GM12878 (cell line): ENCODE results near the gene RNF149. TPM values are rescaled to one million over a fixed set of nuclear protein-coding genes. Genes with fewer than 3 reads are reported as not detected.

Source experiments
- ATAC-seq: fragments of 200-7000 bp; cut with Tn5 transposase; 3 replicates; pipeline ENCODE4 v1.9.1; 2020; ENCODE audit warnings: mild to moderate bottlenecking, moderate library complexity
- BruUV-seq: library from RNA; stranded (reverse); fragments of 400-500 nt; replicated peaks from 2 replicates; lab custom pipeline; 2021; lab: Mats Ljungman, UMichigan
- CTCF ChIA-PET: fragments of 300-600 bp; sonication (Branson Sonifier 250); formaldehyde crosslinking; extraction: SDS; loops from one replicate; lab custom pipeline; 2021; ENCODE audit warnings: inconsistent platforms; lab: Yijun Ruan, JAX
- POLR2A ChIA-PET: fragments of 350-600 bp; formaldehyde crosslinking; extraction: SDS; loops from one replicate; lab custom pipeline; 2021; ENCODE audit warnings: inconsistent platforms; lab: Charles Lee
- RAD21 ChIA-PET: fragments of 300-600 bp; sonication (Branson Sonifier 250); formaldehyde crosslinking; loops from one replicate; lab custom pipeline; 2023; ENCODE audit warnings: antibody characterized with exemption; ENCODE audit not compliant: unreplicated experiment; lab: Charles Lee
- SMC1A ChIA-PET: fragments of 300-600 bp; sonication (Branson Sonifier 250); formaldehyde crosslinking; loops from one replicate; lab custom pipeline; 2023; ENCODE audit not compliant: unreplicated experiment, uncharacterized antibody; lab: Charles Lee
- DNase-seq: peaks from one replicate; pipeline ENCODE4 v3.0.0-alpha.2; 2011; ENCODE audit warnings: low read depth, low spot score
- FAIRE-seq: peaks from 3 replicates; lab custom pipeline; 2011; peaks lifted over from hg19 to GRCh38; lab: Jason Lieb, UNC
- H2AFZ ChIP-seq: 2 replicates; pipeline ENCODE4 v1.6.0; 2011; ENCODE audit warnings: low read depth, low read length, control low read depth; ENCODE audit not compliant: control insufficient read depth
- H3K27ac ChIP-seq: 2 replicates; pipeline ENCODE4 v1.5.1; 2011; ENCODE audit warnings: control low read depth; ENCODE audit not compliant: control insufficient read depth, insufficient read depth
- H3K27me3 ChIP-seq, 2 experiments: replicated peaks in 1 of 2; 2 replicates each; pipeline versions ENCODE4 v1.6.0 to v1.6.1; 2011; ENCODE audit warnings: low read length in 1 of 2; ENCODE audit not compliant: control insufficient read depth in 2 of 2, insufficient read depth in 2 of 2
- H3K36me3 ChIP-seq, 2 experiments: 2 replicates each; pipeline ENCODE4 v1.5.1; 2011; ENCODE audit warnings: low read length in 1 of 2; ENCODE audit not compliant: control insufficient read depth in 2 of 2, insufficient read depth in 2 of 2
- H3K4me1 ChIP-seq: 2 replicates; pipeline ENCODE4 v1.6.1; 2011; ENCODE audit warnings: mild to moderate bottlenecking, low read length, moderate library complexity, mixed read lengths; ENCODE audit not compliant: control insufficient read depth, insufficient read depth
- H3K4me2 ChIP-seq: 2 replicates; pipeline ENCODE4 v1.6.0; 2011; ENCODE audit warnings: control low read depth; ENCODE audit not compliant: control insufficient read depth, insufficient read depth
- H3K4me3 ChIP-seq: fragments of 200-600 bp; sonication (generic); 2 replicates; pipeline ENCODE4 v1.5.1; 2016
- H3K79me2 ChIP-seq: 2 replicates; pipeline ENCODE4 v1.6.0; 2011; ENCODE audit warnings: low read length; ENCODE audit not compliant: control insufficient read depth, insufficient read depth
- H3K9ac ChIP-seq: 2 replicates; pipeline ENCODE4 v1.8.0; 2011; ENCODE audit warnings: low read length, control low read depth, mixed read lengths; ENCODE audit not compliant: control insufficient read depth, insufficient read depth
- H3K9me3 ChIP-seq: replicated peaks from 3 replicates; pipeline ENCODE4 v1.5.1; 2011; ENCODE audit warnings: mild to moderate bottlenecking, low read length; ENCODE audit not compliant: control insufficient read depth, insufficient read depth
- H4K20me1 ChIP-seq: 2 replicates; pipeline ENCODE4 v1.6.0; 2011; ENCODE audit not compliant: control insufficient read depth, insufficient read depth
- BCL11A ChIP-seq: IDR thresholded peaks from 2 replicates; pipeline ENCODE4 v1.6.1; 2011; ENCODE audit warnings: low read depth, low read length
- CHD4 ChIP-seq: fragments of 200-600 bp; sonication (generic); IDR thresholded peaks from 2 replicates; pipeline ENCODE4 v1.6.1; 2016; ENCODE audit warnings: mild to moderate bottlenecking
- CREB1 ChIP-seq: IDR thresholded peaks from 2 replicates; pipeline ENCODE4 v1.6.1; 2012; ENCODE audit warnings: low read depth, mild to moderate bottlenecking, inconsistent platforms
- DPF2 ChIP-seq: fragments of 450-650 bp; IDR thresholded peaks from 2 replicates; pipeline ENCODE4 v1.6.1; 2017; ENCODE audit warnings: mild to moderate bottlenecking
- E2F4 ChIP-seq: IDR thresholded peaks from 2 replicates; pipeline ENCODE4 v1.6.1; 2012; ENCODE audit warnings: low read depth, low read length, improper control_type of control experiment
- EP300 ChIP-seq, 2 experiments: fragments of 150-350 bp in 1 of 2; IDR thresholded peaks; 2 replicates each; pipeline ENCODE4 v1.6.1; 2011 to 2012; ENCODE audit warnings: low read depth in 2 of 2, low read length in 2 of 2, borderline replicate concordance in 1 of 2, improper control_type of control experiment in 1 of 2, inconsistent platforms in 1 of 2; ENCODE audit not compliant: control insufficient read depth in 1 of 2
- IKZF2 ChIP-seq, 2 experiments: fragments of 450-650 bp; IDR thresholded peaks; 2 replicates each; pipeline ENCODE4 v1.6.1; 2017; ENCODE audit warnings: mild to moderate bottlenecking in 2 of 2, moderate library complexity in 2 of 2
- IRF4 ChIP-seq: IDR thresholded peaks from 2 replicates; pipeline ENCODE4 v1.6.1; 2011; ENCODE audit warnings: low read depth, low read length
- NFIC ChIP-seq: IDR thresholded peaks from 2 replicates; pipeline ENCODE4 v1.6.1; 2012; ENCODE audit warnings: low read depth, mild to moderate bottlenecking, inconsistent platforms, low read length, moderate library complexity
- NRF1 ChIP-seq: conservative IDR thresholded peaks from 2 replicates; pipeline ENCODE4 v1.6.1; 2011; ENCODE audit warnings: mild to moderate bottlenecking, low read depth, low read length, improper control_type of control experiment
- YBX1 ChIP-seq: fragments of 450-650 bp; IDR thresholded peaks from 2 replicates; pipeline ENCODE4 v1.6.1; 2016; ENCODE audit warnings: antibody characterized with exemption
- ZSCAN29 ChIP-seq: fragments of 450-650 bp; IDR thresholded peaks from 2 replicates; pipeline ENCODE4 v1.6.1; 2017; ENCODE audit warnings: mild to moderate bottlenecking, moderate library complexity
- WGBS: methylation state at CpG from one replicate; pipeline ENCODE4 v1.1.6; 2016; ENCODE audit warnings: low lambda C conversion rate; ENCODE audit not compliant: insufficient replicate concordance, insufficient coverage; ENCODE audit errors: missing lambda C conversion rate; 5-methylcytosine and 5-hydroxymethylcytosine counted together
- in situ Hi-C: fragments of 300-500 bp; cut with MboI; formaldehyde crosslinking; loops from 9 replicates; pipeline ENCODE4 v1.14.3; 2018; ENCODE audit warnings: mixed read lengths
- intact Hi-C: fragments of 100-400 bp; cut with micrococcal nuclease; formaldehyde crosslinking; loops from one replicate; pipeline ENCODE4 v1.14.2; 2022; ENCODE audit not compliant: unreplicated experiment
- polyA plus RNA-seq, 11 experiments: library from polyadenylated mRNA; depleted of rRNA in 4 of 11; unstranded in 6 of 11; stranded (reverse) in 5 of 11; fragments of >200 nt; fragmentation: Nextera tagmentation in 4 of 11; fragmentation: Illumina TruSeq in 1 of 11; extraction: Ambion mirVana in 4 of 11; extraction: Trizol in 1 of 11; gene quantifications; 1 replicate in 1 of 11; 2 replicates in 10 of 11; pipeline versions ENCODE4 v1.2.1 to v1.2.3, GENCODE V29; 2011 to 2016; ENCODE audit warnings: inconsistent platforms in 2 of 11, missing spikeins in 2 of 11, low read depth in 1 of 11
- total RNA-seq, 4 experiments: library from RNA; depleted of rRNA in 3 of 4; stranded (reverse); fragments of >200 nt in 3 of 4; fragmentation: Illumina TruSeq in 1 of 4; extraction: Trizol in 1 of 4; gene quantifications; 2 replicates each; pipeline versions ENCODE4 v1.2.1 to v1.2.3, GENCODE V29; 2013 to 2021
- TF ChIP-seq, protein P1 (sequence below): IDR thresholded peaks from 2 replicates; pipeline ENCODE4 v1.6.1; 2012; ENCODE audit warnings: low read depth, low read length, improper control_type of control experiment
- TF ChIP-seq, protein P2 (sequence below): fragments of 450-650 bp; formaldehyde crosslinking; IDR thresholded peaks from 2 replicates; pipeline ENCODE4 v1.5.0; 2022; ENCODE audit warnings: mild to moderate bottlenecking, missing genetic modification characterization
- TF ChIP-seq, protein P3 (sequence below): fragments of 450-650 bp; IDR thresholded peaks from 2 replicates; pipeline ENCODE4 v1.6.1; 2017; ENCODE audit warnings: antibody characterized with exemption, mild to moderate bottlenecking, moderate library complexity

RNF149 gene
- total and polyA plus RNA-seq, 10 of the 15 experiments (the other 5 are each of a cell fraction or from before 2014, with no cell fraction given) = 5.2 to 38.4 (median 16.3) TPM

- Histone ChIP-seq H3K27me3 (no peaks in the 10 kb centered on the region), H3K9ac (no peak overlapping the region), H4K20me1 (no peaks in the 10 kb centered on the region), H3K79me2 (no peaks in the 10 kb centered on the region; the same call in none of the 2 replicates), H3K9me3 (no peaks in the 10 kb centered on the region), H2AFZ (no peak overlapping the region), H3K4me1 (peaks cover 10% of the 10 kb centered on the region; the same call in 1 of the 2 replicates), H3K4me3 (no peak overlapping the region), H3K27ac (no peak overlapping the region), H3K4me2 (no peak overlapping the region), H3K36me3 (peaks cover 0 to 2% of the 10 kb centered on the region in 2 experiments; a peak in 1 of 4 replicates)
- ChIA-PET POLR2A (interaction anchor here (1.1 to 1.5 kb wide), 3 partner anchors 9 to 28 kb away, joined by 3 to 5 read pairs (median 4); partner anchors contain the start of gene RNF149), SMC1A (interaction anchor here (0.5 to 2.7 kb wide), 8 partner anchors 15 to 580 kb away, joined by 3 to 13 read pairs (median 4); no protein-coding TSS in a partner anchor), RAD21 (no interaction called here), CTCF (interaction anchor here (1.9 kb wide), 1 partner anchor 9 kb away, joined by 6 read pairs; the partner anchor contains the start of gene RNF149)
- in situ Hi-C loops (loop anchor here (5.0 kb wide), 1 partner anchor 37 kb away; no protein-coding TSS in a partner anchor), intact Hi-C loops (no loop called here)
- FAIRE-seq (no peak), DNase-seq (no peak), ATAC-seq (no peak)
- no TSS peak for BruUV-seq
- WGBS = 60% methylated on average over 6 of the region's 6 CpGs
- TF ChIP-seq NFIC (no peak), CHD4 (no peak), E2F4 (no peak), YBX1 (no peak), ZSCAN29 (no peak), EP300 (IDR thresholded peaks at IDR 0.05; ENCODE audit: borderline replicate concordance in 1 of 2, control insufficient read depth in 1 of 2, low read depth in 2 of 2, low read length in 2 of 2) (no peak), IRF4 (no peak), CREB1 (no peak), BCL11A (no peak), DPF2 (no peak), NRF1 (no peak), IKZF2 (IDR thresholded peaks at IDR 0.05) (no peak)
- TF ChIP-seq, protein P1, sequence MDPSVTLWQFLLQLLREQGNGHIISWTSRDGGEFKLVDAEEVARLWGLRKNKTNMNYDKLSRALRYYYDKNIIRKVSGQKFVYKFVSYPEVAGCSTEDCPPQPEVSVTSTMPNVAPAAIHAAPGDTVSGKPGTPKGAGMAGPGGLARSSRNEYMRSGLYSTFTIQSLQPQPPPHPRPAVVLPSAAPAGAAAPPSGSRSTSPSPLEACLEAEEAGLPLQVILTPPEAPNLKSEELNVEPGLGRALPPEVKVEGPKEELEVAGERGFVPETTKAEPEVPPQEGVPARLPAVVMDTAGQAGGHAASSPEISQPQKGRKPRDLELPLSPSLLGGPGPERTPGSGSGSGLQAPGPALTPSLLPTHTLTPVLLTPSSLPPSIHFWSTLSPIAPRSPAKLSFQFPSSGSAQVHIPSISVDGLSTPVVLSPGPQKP = no peak
- TF ChIP-seq, protein P2, sequence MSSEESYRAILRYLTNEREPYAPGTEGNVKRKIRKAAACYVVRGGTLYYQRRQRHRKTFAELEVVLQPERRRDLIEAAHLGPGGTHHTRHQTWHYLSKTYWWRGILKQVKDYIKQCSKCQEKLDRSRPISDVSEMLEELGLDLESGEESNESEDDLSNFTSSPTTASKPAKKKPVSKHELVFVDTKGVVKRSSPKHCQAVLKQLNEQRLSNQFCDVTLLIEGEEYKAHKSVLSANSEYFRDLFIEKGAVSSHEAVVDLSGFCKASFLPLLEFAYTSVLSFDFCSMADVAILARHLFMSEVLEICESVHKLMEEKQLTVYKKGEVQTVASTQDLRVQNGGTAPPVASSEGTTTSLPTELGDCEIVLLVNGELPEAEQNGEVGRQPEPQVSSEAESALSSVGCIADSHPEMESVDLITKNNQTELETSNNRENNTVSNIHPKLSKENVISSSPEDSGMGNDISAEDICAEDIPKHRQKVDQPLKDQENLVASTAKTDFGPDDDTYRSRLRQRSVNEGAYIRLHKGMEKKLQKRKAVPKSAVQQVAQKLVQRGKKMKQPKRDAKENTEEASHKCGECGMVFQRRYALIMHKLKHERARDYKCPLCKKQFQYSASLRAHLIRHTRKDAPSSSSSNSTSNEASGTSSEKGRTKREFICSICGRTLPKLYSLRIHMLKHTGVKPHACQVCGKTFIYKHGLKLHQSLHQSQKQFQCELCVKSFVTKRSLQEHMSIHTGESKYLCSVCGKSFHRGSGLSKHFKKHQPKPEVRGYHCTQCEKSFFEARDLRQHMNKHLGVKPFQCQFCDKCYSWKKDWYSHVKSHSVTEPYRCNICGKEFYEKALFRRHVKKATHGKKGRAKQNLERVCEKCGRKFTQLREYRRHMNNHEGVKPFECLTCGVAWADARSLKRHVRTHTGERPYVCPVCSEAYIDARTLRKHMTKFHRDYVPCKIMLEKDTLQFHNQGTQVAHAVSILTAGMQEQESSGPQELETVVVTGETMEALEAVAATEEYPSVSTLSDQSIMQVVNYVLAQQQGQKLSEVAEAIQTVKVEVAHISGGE (CRISPR knock-in tag) = no peak
- TF ChIP-seq, protein P3, sequence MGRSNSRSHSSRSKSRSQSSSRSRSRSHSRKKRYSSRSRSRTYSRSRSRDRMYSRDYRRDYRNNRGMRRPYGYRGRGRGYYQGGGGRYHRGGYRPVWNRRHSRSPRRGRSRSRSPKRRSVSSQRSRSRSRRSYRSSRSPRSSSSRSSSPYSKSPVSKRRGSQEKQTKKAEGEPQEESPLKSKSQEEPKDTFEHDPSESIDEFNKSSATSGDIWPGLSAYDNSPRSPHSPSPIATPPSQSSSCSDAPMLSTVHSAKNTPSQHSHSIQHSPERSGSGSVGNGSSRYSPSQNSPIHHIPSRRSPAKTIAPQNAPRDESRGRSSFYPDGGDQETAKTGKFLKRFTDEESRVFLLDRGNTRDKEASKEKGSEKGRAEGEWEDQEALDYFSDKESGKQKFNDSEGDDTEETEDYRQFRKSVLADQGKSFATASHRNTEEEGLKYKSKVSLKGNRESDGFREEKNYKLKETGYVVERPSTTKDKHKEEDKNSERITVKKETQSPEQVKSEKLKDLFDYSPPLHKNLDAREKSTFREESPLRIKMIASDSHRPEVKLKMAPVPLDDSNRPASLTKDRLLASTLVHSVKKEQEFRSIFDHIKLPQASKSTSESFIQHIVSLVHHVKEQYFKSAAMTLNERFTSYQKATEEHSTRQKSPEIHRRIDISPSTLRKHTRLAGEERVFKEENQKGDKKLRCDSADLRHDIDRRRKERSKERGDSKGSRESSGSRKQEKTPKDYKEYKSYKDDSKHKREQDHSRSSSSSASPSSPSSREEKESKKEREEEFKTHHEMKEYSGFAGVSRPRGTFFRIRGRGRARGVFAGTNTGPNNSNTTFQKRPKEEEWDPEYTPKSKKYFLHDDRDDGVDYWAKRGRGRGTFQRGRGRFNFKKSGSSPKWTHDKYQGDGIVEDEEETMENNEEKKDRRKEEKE = no peak
Observed at GRCh38 chr2:101299604-101300003, 8.9 kb downstream of the RNF149 start.
